ENCODE data around the gene PCSK1.
A peak's percentile ranks its signal among the peaks of the same experiment; 100 is the strongest.

PCSK1 gene

GRCh38 chr5:96447949-96448348, 14.9 kb upstream of the PCSK1 start:
- no peak overlapping the region for H3K4me3 ChIP-seq (ENCODE audit: low read depth, low read length)
- TF ChIP-seq CTCF (IDR thresholded peaks at IDR 0.05; ENCODE audit: borderline replicate concordance, insufficient read depth, low read depth, low read length), result no peak

DNA sequence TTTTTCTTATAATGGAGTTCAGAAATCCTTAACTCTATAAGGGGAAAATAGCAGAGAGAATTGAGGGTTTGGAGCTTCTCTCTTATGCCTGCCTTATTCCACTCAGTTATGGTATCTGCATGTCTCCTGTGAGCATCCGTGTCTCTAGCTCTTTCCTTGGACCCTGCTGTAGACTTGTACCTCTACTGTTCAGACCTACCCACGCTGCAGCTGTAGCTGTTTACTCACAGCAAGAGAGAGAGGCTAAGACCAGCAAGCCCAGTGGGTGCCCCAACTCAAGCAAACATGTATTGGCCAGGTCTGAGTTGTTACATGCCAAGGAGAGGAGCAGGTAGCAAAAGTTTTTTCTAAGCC, 7.1 kb upstream of the PCSK1 start:
- TF ChIP-seq CTCF (IDR thresholded peaks at IDR 0.05; ENCODE audit: borderline replicate concordance, insufficient read depth, low read depth, low read length), result no peak
- no peak overlapping the region for H3K4me3 ChIP-seq (ENCODE audit: low read depth, low read length)

GRCh38 chr5:96439477-96440184, 6.6 kb upstream of the PCSK1 start:
- no peak for TF ChIP-seq CTCF (IDR thresholded peaks at IDR 0.05; ENCODE audit: borderline replicate concordance, insufficient read depth, low read depth, low read length)
- no peak overlapping the region for H3K4me3 ChIP-seq (ENCODE audit: low read depth, low read length)

DNA sequence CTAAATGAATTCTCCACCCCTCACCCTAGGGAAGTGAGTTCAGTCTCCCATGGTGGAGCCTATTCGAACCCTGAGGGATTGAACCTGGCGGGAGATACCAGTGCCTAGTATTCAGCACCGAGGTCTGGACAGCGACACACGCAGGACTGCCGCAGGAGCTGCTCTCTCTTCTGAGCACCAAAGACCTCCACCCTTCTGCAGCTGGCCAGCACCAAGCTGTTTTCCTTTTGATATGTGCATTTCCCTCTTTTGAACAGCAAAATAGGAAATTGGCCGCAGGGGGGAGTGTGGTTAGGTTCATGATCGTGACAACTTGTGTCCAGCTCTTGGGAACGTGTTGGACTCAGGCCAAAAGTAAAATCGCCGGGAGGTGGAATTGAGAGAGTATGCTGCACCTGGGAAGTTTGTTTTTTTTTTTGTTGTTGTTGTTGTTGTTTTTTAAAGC, 1.2 kb upstream of the PCSK1 start:
- H3K4me3 ChIP-seq (ENCODE audit: low read depth, low read length), result no peak overlapping the region
- no peak for TF ChIP-seq CTCF (IDR thresholded peaks at IDR 0.05; ENCODE audit: borderline replicate concordance, insufficient read depth, low read depth, low read length)

GRCh38 chr5:96432216-96433065, 607 bp downstream of the PCSK1 start:
- peak overlapping the region; percentile 31 for H3K4me3 ChIP-seq (ENCODE audit: low read depth, low read length)
- no peak for TF ChIP-seq CTCF (IDR thresholded peaks at IDR 0.05; ENCODE audit: borderline replicate concordance, insufficient read depth, low read depth, low read length)

GRCh38 chr5:96431376-96432187, 1.5 kb downstream of the PCSK1 start:
- H3K4me3 ChIP-seq (ENCODE audit: low read depth, low read length), result no peak overlapping the region
- no peak for TF ChIP-seq CTCF (IDR thresholded peaks at IDR 0.05; ENCODE audit: borderline replicate concordance, insufficient read depth, low read depth, low read length)

Measured in GM12875 (cell line).